Measurements from ENCODE around the gene IGSF3. TPM values are rescaled to one million over a fixed set of nuclear protein-coding genes. Genes with fewer than 3 reads are reported as not detected.

Gene IGSF3
- total and polyA plus RNA-seq, 10 of the 15 experiments (the other 5 are each of a cell fraction or from before 2014, with no cell fraction given) = 1.4 to 18.0 (median 9.6) TPM

DNA sequence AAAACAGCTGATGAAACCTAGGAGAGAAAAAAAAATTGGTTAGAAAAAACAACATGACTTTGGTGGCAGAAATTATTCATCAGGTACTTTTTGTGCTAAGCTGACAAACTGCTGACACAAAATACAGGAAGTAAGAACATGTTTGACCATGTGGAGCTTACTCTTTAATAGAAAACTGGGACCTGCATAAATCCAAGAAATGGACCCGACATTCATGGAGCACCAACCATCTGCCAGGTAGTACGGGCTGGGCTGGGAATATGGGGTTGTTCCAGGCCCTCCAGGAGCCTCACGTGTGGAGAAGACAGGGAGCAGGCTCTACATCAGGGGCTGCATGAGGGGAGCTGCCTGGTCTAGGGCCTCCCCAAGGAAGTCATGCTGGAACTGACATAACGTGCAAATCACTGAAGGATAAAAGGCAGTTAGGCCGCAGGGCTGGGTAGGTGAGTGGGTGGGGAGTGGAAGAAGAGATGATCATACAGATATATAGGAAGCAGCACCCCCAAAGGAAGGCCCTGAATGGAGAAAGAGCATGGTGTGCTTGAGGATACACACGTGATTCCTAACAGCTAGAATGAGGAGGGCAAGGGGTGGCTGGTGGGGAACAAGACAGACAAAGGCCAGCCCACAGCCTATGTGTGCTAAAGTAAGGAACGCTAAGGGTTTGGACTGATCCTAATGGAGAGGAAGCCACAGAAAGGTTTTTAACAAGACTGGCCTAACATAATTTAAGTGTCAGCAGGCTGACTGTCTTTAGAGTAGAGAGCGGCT, 122.8 kb downstream of the IGSF3 start:
- ChIA-PET SMC1A (ENCODE audit: uncharacterized antibody, unreplicated experiment) (interaction anchor here (0.6 to 11.4 kb wide), 15 partner anchors 8 to 512 kb away, joined by 3 to 128 read pairs (median 5); partner anchors contain the start of gene CD58), RAD21 (ENCODE audit: unreplicated experiment) (interaction anchor here (0.7 to 2.7 kb wide), 12 partner anchors 8 to 515 kb away, joined by 3 to 23 read pairs (median 6); partner anchors contain the start of genes CD58 and TTF2), POLR2A (interaction anchor here (0.5 to 6.0 kb wide), 12 partner anchors 7 to 512 kb away, joined by 3 to 41 read pairs (median 6); partner anchors contain the start of gene ATP1A1), CTCF (interaction anchor here (0.7 to 3.5 kb wide), 9 partner anchors 12 to 406 kb away, joined by 3 to 22 read pairs (median 6); no protein-coding TSS in a partner anchor)
- Histone ChIP-seq H3K4me1 (ENCODE audit: control insufficient read depth, insufficient read depth, low read length) (peaks cover 70% of the 10 kb centered on the region), H3K27ac (ENCODE audit: control insufficient read depth, insufficient read depth) (peak overlapping the region; percentile 98), H2AFZ (ENCODE audit: control insufficient read depth, low read depth, low read length) (peak overlapping the region; percentile 24), H3K79me2 (ENCODE audit: control insufficient read depth, insufficient read depth, low read length) (peaks cover 90% of the 10 kb centered on the region), H4K20me1 (ENCODE audit: control insufficient read depth, insufficient read depth) (no peaks in the 10 kb centered on the region), H3K9ac (ENCODE audit: control insufficient read depth, insufficient read depth, low read length) (peak overlapping the region; percentile 75), H3K36me3 (ENCODE audit: control insufficient read depth in 2 of 2, insufficient read depth in 2 of 2, low read length in 1 of 2) (peaks cover 15 to 32% of the 10 kb centered on the region in 2 experiments), H3K4me2 (ENCODE audit: control insufficient read depth, insufficient read depth) (peak overlapping the region; percentile 85), H3K4me3 (peak overlapping the region; percentile 34), H3K9me3 (replicated peaks; ENCODE audit: control insufficient read depth, insufficient read depth, low read length) (no peaks in the 10 kb centered on the region), H3K27me3 (replicated peaks in 1 of 2; ENCODE audit: control insufficient read depth in 2 of 2, insufficient read depth in 2 of 2, low read length in 1 of 2) (no peaks in the 10 kb centered on the region)
- WGBS (ENCODE audit: insufficient coverage, insufficient replicate concordance, low lambda C conversion rate, missing lambda C conversion rate) = 3% methylated on average over 8 of the region's 8 CpGs
- DNase-seq (ENCODE audit: low read depth, low spot score) = no peak
- peak; percentile 64 for ATAC-seq
- in situ Hi-C loops (cut with MboI) = no loop called here
- FAIRE-seq = no peak
- BruUV-seq (replicated peaks) = no TSS peak
- intact Hi-C loops (cut with micrococcal nuclease; ENCODE audit: unreplicated experiment) = loop anchor here (1.0 kb wide), 1 partner anchor 12 kb away; no protein-coding TSS in a partner anchor
- no peak for TF ChIP-seq SPI1 (IDR thresholded peaks at IDR 0.05; ENCODE audit: borderline replicate concordance, insufficient read depth, low read depth, low read length)
- peak; percentile 69; the same call in 1 of the 2 replicates for TF ChIP-seq TCF12 (IDR thresholded peaks at IDR 0.05; ENCODE audit: low read depth, low read length)
- TF ChIP-seq, protein P1, sequence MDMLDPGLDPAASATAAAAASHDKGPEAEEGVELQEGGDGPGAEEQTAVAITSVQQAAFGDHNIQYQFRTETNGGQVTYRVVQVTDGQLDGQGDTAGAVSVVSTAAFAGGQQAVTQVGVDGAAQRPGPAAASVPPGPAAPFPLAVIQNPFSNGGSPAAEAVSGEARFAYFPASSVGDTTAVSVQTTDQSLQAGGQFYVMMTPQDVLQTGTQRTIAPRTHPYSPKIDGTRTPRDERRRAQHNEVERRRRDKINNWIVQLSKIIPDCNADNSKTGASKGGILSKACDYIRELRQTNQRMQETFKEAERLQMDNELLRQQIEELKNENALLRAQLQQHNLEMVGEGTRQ (IDR thresholded peaks at IDR 0.05; ENCODE audit: borderline replicate concordance, low read depth, low read length) = no peak; the same call in 1 of the 2 replicates
- no peak for TF ChIP-seq KAT2A (conservative IDR thresholded peaks at IDR 0.05; ENCODE audit: control insufficient read depth, low read depth, low read length)
- TF ChIP-seq, protein P2, sequence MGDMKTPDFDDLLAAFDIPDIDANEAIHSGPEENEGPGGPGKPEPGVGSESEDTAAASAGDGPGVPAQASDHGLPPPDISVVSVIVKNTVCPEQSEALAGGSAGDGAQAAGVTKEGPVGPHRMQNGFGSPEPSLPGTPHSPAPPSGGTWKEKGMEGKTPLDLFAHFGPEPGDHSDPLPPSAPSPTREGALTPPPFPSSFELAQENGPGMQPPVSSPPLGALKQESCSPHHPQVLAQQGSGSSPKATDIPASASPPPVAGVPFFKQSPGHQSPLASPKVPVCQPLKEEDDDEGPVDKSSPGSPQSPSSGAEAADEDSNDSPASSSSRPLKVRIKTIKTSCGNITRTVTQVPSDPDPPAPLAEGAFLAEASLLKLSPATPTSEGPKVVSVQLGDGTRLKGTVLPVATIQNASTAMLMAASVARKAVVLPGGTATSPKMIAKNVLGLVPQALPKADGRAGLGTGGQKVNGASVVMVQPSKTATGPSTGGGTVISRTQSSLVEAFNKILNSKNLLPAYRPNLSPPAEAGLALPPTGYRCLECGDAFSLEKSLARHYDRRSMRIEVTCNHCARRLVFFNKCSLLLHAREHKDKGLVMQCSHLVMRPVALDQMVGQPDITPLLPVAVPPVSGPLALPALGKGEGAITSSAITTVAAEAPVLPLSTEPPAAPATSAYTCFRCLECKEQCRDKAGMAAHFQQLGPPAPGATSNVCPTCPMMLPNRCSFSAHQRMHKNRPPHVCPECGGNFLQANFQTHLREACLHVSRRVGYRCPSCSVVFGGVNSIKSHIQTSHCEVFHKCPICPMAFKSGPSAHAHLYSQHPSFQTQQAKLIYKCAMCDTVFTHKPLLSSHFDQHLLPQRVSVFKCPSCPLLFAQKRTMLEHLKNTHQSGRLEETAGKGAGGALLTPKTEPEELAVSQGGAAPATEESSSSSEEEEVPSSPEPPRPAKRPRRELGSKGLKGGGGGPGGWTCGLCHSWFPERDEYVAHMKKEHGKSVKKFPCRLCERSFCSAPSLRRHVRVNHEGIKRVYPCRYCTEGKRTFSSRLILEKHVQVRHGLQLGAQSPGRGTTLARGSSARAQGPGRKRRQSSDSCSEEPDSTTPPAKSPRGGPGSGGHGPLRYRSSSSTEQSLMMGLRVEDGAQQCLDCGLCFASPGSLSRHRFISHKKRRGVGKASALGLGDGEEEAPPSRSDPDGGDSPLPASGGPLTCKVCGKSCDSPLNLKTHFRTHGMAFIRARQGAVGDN (IDR thresholded peaks at IDR 0.05) = peak; percentile 90
- no peak for TF ChIP-seq ZZZ3 (IDR thresholded peaks at IDR 0.05; ENCODE audit: control insufficient read depth, insufficient read length, low read depth)
- TF ChIP-seq EGR1 (IDR thresholded peaks at IDR 0.05; ENCODE audit: borderline replicate concordance in 1 of 2, low read depth in 2 of 2, low read length in 2 of 2) = peak in 1 of 2 experiments; percentile 93; a peak in 2 of 3 replicates
- peak; percentile 74 for TF ChIP-seq TCF3 (IDR thresholded peaks at IDR 0.05; ENCODE audit: borderline replicate concordance, insufficient read depth, low read depth, low read length)
- TF ChIP-seq EED (IDR thresholded peaks at IDR 0.05; ENCODE audit: low read depth) = peak; percentile 99
- TF ChIP-seq RFX5 (IDR thresholded peaks at IDR 0.05; ENCODE audit: low read depth, low read length) = no peak
- no peak for TF ChIP-seq ZSCAN29 (IDR thresholded peaks at IDR 0.05)
- TF ChIP-seq SUPT20H (IDR thresholded peaks at IDR 0.05; ENCODE audit: borderline replicate concordance, control insufficient read depth, low read depth, low read length) = no peak
- TF ChIP-seq NBN (IDR thresholded peaks at IDR 0.05) = peak; percentile 75; the same call in 1 of the 2 replicates
- TF ChIP-seq TCF7 (IDR thresholded peaks at IDR 0.05; ENCODE audit: borderline replicate concordance) = peak; percentile 55; the same call in 1 of the 2 replicates
- TF ChIP-seq RELA (IDR thresholded peaks at IDR 0.05; ENCODE audit: borderline replicate concordance, partially characterized antibody) = no peak
- TF ChIP-seq EP300 (IDR thresholded peaks at IDR 0.05; ENCODE audit: borderline replicate concordance in 1 of 2, control insufficient read depth in 1 of 2, low read depth in 2 of 2, low read length in 2 of 2) = peak; percentile 73 to 83; a peak in 3 of 4 replicates
- TF ChIP-seq IRF4 (IDR thresholded peaks at IDR 0.05; ENCODE audit: low read depth, low read length) = no peak; the same call in 1 of the 2 replicates
- peak; percentile 79 for TF ChIP-seq POLR2AphosphoS5 (IDR thresholded peaks at IDR 0.05; ENCODE audit: low read length)
